Motor neuron (in vitro differentiated cells): ENCODE measurements around the gene PEA15. TPM values are rescaled to one million over a fixed set of nuclear protein-coding genes. Genes with fewer than 3 reads are reported as not detected.

Experiments used
- ATAC-seq, 8 experiments: fragments of 200-7000 bp; cut with Tn5 transposase; replicated peaks in 6 of 8; 2 replicates each; pipeline ENCODE4 v1.8.0; 2021; ENCODE audit warnings: mild to moderate bottlenecking in 8 of 8, moderate library complexity in 8 of 8
- H3K27ac ChIP-seq, 2 donors: fragments of 250-450 bp; sonication (Bioruptor Pico); 2 replicates each; pipeline ENCODE4 v1.9.0; 2021; ENCODE audit warnings: antibody characterized with exemption in 2 of 2, mild to moderate bottlenecking in 2 of 2, moderate library complexity in 1 of 2
- H3K4me1 ChIP-seq, 2 donors: fragments of 250-450 bp; sonication (Bioruptor Pico); replicated peaks in 1 of 2; 2 replicates each; pipeline ENCODE4 v1.6.1; 2021; ENCODE audit warnings: antibody characterized with exemption in 2 of 2, mild to moderate bottlenecking in 2 of 2, moderate library complexity in 1 of 2
- H3K4me3 ChIP-seq, 5 donors: fragments of 250-450 bp; sonication (Bioruptor Pico); 2 replicates each; pipeline ENCODE4 v1.9.0; 2021; ENCODE audit warnings: antibody characterized with exemption in 5 of 5, mild to moderate bottlenecking in 5 of 5, moderate library complexity in 4 of 5
- WGBS, 10 experiments: fragments of 450-650 bp; shearing (Covaris generic); methylation state at CpG; one replicate each; pipeline ENCODE4 v1.0.0; 2022; 5-methylcytosine and 5-hydroxymethylcytosine counted together
- in situ Hi-C, 9 experiments: fragments of 400-800 bp; cut with MboI; loops; one replicate each; pipeline ENCODE4 v1.15.0; 2021; ENCODE audit warnings: low sequenced_read_pairs in 9 of 9, low pct_unique_long_range_greater_than_20kb in 2 of 9; ENCODE audit not compliant: unreplicated experiment in 9 of 9
- total RNA-seq, 8 experiments: library from RNA; unstranded; fragments of 300-600 nt; gene quantifications; 2 replicates each; pipeline versions ENCODE4 v1.2.3 to v1.2.4, GENCODE V29; 2022

Gene PEA15
- total RNA-seq, 8 experiments from 2014 or later: 26.4 to 322 (median 66.3) TPM

DNA sequence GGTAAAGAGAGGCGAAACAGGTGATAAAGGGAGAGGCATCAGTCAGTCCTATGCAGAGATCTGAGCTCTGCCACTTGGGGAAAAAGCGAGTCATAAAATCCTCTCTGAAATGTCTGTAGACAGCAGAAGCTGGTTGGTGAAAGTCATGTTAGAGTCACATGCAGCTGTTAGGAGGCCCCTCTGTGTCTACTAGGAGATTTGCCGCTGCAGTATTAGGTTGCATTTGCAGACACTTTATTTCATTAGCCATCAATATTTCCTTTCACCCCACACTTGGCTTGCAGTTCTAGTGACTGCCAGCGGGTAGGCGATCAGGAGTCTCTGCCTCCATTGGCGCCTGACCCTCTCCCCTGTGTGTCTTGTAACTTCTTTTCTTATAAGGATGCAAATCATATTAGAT is 37.6 kb upstream of the PEA15 start:
- H3K4me3 ChIP-seq: no peak overlapping the region
- 69 to 100% (median 92%) methylated on average over 2 to 6 of the region's 6 CpGs; no CpG with 5 or more reads in 2 of the 10 experiments for WGBS, 10 experiments
- no peak for ATAC-seq
- in situ Hi-C loops: no loop called here
- H3K4me1 ChIP-seq: peaks cover 22 to 31% of the 10 kb centered on the region in 2 donors
- H3K27ac ChIP-seq: no peak overlapping the region

DNA sequence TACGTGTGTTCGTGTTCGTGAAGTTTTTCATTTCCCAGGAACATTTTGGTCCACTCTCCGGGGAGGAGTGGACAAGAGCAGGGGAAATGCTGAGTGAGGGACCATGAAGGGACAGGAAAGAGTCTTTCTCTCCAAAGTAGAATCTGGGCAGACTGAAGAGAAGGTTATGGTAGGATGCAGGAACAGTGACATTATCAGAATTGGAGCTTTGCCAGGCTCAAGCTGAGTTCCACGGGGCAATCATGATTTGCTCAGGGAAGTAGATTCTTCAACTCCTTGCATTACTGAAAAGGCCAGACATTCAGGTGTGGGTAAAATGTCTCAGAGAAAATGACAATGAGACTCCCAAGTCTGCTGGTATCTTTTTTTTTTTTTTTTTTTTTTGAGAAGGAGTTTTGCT is 37.2 kb upstream of the PEA15 start:
- WGBS, 10 experiments: 49 to 100% (median 82%) methylated on average over 2 to 5 of the region's 5 CpGs; no CpG with 5 or more reads in 1 of the 10 experiments
- Histone ChIP-seq H3K4me3 (no peak overlapping the region), H3K27ac (no peak overlapping the region), H3K4me1 (peaks cover 22 to 31% of the 10 kb centered on the region in 2 donors)
- no peak for ATAC-seq
- in situ Hi-C loops: no loop called here

DNA sequence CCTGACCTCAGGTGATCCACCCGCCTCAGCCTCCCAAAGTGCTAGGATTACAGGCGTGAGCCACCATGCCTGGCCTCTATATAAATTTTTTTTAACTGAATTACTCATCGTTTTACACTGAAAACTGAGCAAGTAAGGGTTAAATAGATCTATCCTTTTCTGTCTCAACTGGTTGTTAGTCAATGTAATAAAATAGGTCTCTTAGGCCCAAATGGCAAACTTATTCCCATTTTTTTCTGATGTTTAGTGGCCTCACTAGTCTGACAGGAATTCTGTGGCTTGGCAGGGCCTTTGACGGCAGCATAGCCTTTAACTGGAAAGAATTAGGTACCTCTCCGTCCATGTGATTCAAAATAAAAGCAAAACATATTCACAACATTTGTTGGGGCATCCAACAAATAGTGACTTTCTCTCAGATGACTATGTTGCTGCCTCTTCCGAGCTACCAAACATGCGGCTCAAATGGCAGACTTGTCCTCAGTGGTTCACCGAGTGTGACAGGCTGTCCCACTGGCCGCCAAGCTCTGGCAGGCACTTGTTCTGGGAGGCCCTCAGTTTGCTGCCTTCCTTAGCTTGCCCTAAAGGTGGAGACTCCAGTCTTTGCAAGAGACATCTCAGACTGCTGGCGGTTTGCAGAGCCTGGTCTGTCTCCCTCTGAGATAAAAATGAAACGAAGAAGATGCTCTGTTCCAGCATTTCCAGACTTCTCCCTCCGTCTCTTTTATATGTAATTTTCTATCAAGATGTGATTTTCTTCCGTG is 36.4 kb upstream of the PEA15 start:
- peak in 4 of 8 experiments; percentile 20 to 48 (median 41) for ATAC-seq
- peaks cover 22 to 31% of the 10 kb centered on the region in 2 donors for H3K4me1 ChIP-seq
- WGBS, 10 experiments: 25 to 91% (median 51%) methylated on average over 2 to 13 of the region's 13 CpGs
- in situ Hi-C loops: no loop called here
- no peak overlapping the region for H3K27ac ChIP-seq
- H3K4me3 ChIP-seq: no peak overlapping the region

DNA sequence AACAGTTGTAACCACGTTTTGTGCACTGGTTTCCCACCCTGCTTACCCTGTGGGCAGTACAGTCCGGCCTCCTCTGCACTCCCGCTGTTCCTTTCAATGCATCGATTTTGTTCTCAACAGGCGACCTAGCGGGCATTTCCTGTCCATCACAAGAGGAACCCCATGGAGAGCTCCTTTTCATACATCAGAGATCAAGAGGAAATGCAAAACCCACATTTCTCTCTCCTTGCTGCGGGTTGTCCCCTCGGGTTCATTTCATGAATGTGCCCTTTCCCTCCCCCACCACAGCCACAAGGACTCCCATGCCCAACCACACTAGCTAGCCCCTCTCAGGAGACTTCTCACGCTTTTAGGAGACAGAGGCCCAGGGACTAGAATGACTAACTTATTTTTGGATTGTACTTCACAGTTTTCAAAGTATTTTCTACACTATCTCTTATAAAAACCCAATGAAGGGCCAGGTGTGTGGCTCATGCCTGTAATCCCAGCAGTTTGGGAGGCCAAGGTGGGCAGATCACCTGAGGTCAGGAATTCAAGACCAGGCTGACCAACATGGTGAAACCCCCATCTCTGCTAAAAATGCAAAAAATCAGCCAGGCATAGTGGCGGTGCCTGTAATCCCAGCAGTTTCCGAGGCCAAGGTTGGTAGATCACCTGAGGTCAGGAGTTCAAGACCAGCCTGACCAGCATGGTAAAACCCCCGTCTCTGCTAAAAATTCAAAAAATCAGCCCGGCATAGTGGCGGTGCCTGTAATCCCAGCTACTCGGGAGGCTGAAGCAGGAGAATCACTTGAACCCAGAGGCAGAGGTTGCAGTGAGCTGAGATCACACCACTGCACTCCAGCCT is 35.4 kb upstream of the PEA15 start:
- ATAC-seq: peak in 3 of 8 experiments; percentile 35 to 74 (median 53)
- WGBS, 10 experiments: 0 to 72% (median 42%) methylated on average over 1 to 15 of the region's 15 CpGs
- no peak overlapping the region for H3K27ac ChIP-seq
- H3K4me1 ChIP-seq: peaks cover 22 to 31% of the 10 kb centered on the region in 2 donors
- in situ Hi-C loops: no loop called here
- no peak overlapping the region for H3K4me3 ChIP-seq

DNA sequence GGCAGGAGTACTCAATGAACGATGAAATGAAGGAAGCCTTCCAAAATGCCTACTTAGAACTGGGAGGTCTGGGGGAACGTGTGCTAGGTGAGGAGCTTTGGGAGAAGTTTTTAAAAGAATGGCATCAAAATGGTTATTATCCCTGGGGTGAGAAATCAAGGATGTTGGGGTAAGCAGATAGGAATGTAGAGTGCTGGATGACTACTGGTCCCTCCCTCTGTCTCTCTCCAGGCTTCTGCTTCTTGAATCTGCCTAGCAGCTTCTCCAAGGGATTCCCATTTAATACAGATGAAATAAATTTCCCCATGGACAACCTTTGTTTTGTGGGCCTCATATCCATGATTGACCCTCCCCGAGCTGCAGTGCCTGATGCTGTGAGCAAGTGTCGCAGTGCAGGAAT is 33.8 kb upstream of the PEA15 start:
- ATAC-seq: peak in 1 of 8 experiments; percentile 23
- Histone ChIP-seq H3K4me1 (peaks cover 22 to 33% of the 10 kb centered on the region in 2 donors), H3K4me3 (no peak overlapping the region), H3K27ac (no peak overlapping the region)
- 43 to 100% (median 85%) methylated on average over 1 to 4 of the region's 4 CpGs; no CpG with 5 or more reads in 2 of the 10 experiments for WGBS, 10 experiments
- in situ Hi-C loops: no loop called here

DNA sequence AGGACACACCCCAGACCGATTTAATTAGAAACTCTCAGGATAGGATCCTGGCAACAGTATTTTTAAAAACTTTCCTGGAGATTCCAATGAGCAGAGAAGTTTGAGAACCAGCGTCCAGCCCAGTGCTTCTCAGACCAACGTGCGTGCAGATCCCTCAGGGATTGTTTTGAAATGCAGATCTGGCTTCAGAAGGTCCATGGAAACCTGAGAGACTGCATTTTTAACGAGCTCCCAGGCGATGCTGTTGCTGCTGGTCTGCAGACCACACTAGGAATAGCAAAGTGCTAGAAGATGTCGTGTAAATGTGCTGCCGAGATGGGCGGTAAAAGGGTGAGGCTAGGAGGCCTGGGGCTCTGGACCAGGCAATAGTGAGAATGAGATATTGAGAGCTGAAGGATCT is 33.2 kb upstream of the PEA15 start:
- WGBS, 10 experiments: 8 to 62% (median 21%) methylated on average over 2 to 9 of the region's 9 CpGs
- peaks cover 22 to 33% of the 10 kb centered on the region in 2 donors for H3K4me1 ChIP-seq
- peak; percentile 35 to 93 (median 48) for ATAC-seq
- H3K27ac ChIP-seq: no peak overlapping the region
- in situ Hi-C loops: no loop called here
- no peak overlapping the region for H3K4me3 ChIP-seq

DNA sequence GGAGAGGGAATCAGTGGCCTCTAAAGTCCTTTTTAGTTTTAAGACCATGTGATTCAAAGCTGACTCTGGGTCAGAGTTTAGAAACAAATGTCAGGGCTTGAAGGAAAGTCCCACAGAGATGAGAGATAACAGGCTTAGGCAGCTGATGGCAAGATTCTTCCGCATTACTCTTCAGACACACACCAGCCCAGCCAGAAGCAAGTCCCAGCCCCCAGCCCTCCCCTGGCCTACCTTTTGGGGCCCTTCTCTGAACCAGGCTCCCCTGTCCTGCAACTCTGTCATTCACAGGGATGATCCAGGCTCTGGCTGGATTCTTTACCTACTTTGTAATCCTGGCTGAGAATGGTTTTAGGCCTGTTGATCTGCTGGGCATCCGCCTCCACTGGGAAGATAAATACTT is 28.0 kb upstream of the PEA15 start:
- peaks cover 2 to 4% of the 10 kb centered on the region in 2 donors for H3K4me1 ChIP-seq
- H3K27ac ChIP-seq: no peak overlapping the region
- ATAC-seq: no peak
- WGBS, 10 experiments: 83 to 100% (median 93%) methylated on average over 1 to 2 of the region's 2 CpGs; no CpG with 5 or more reads in 2 of the 10 experiments
- H3K4me3 ChIP-seq: no peak overlapping the region
- in situ Hi-C loops: no loop called here

DNA sequence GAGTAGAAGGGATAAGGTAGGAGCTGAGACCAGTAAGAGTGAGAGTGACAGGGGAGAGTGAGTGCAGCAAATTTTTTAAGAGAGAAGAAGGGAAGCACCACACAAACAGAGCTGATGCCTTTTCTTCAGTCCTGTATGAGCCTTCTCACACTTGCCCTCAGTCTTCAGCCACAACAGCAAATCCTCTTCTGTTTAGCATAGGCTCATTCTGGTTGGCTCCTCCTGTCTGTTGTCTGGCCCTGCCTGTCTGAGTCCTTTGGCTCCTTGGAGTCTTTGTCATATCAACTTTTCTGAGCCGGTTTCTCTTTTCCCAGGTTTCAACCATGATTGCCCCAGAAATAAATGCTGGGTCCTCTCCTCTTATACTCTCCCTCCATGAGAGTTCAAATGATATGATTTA is 27.5 kb upstream of the PEA15 start:
- Histone ChIP-seq H3K27ac (no peak overlapping the region), H3K4me1 (peaks cover 0 to 2% of the 10 kb centered on the region in 2 donors), H3K4me3 (no peak overlapping the region)
- in situ Hi-C loops: no loop called here
- peak in 2 of 8 experiments; percentile 48 to 64 for ATAC-seq
- WGBS, 10 experiments: 60 to 100% (median 83%) methylated on average over 1 of the region's 1 CpG; no CpG with 5 or more reads in 5 of the 10 experiments

DNA sequence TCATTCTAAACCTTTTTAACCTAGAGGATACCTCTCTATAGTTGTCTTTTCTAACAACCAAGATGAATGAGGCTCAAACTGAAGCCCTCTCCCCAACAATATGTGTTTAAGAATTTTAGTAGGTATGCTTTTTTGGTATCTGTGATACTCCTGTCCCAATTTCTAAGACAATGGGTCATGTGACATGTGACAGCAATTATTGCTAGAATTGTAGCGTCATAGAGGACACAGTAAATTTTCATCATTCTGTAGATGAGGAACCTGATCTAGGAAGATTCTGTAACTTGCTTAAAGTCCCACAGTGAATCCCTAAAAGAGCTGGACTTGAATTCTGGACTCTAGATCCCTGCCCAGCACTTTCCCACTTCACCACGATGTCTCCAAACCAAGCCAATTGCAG is 26.5 kb upstream of the PEA15 start:
- H3K27ac ChIP-seq: no peak overlapping the region
- 20 to 100% (median 91%) methylated on average over 1 to 2 of the region's 2 CpGs; no CpG with 5 or more reads in 2 of the 10 experiments for WGBS, 10 experiments
- peaks cover 0 to 2% of the 10 kb centered on the region in 2 donors for H3K4me1 ChIP-seq
- in situ Hi-C loops: no loop called here
- no peak overlapping the region for H3K4me3 ChIP-seq
- no peak for ATAC-seq

DNA sequence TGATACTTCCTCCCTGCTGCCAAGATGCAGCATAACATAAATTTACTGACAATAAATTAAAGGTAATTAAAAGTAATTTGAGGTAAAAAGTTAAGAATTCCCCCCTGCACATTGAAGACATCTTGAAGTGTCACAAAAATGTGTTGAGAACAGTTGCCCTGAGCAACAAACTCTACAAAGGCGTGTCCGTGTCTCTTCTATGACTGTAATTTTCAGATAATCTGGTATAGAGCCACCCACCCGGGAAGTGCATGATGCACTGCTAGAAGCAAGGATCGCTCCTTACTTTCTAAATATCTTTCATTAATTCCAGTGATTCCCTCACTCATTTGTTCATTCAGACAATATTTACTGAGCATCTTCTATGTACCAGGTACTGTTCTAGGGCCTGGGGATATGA is 25.8 kb upstream of the PEA15 start:
- Histone ChIP-seq H3K4me3 (no peak overlapping the region), H3K4me1 (peaks cover 0 to 2% of the 10 kb centered on the region in 2 donors), H3K27ac (no peak overlapping the region)
- WGBS, 10 experiments: 0 to 100% (median 90%) methylated on average over 1 to 4 of the region's 4 CpGs; no CpG with 5 or more reads in 3 of the 10 experiments
- peak in 3 of 8 experiments; percentile 42 to 85 (median 71) for ATAC-seq
- in situ Hi-C loops: no loop called here

DNA sequence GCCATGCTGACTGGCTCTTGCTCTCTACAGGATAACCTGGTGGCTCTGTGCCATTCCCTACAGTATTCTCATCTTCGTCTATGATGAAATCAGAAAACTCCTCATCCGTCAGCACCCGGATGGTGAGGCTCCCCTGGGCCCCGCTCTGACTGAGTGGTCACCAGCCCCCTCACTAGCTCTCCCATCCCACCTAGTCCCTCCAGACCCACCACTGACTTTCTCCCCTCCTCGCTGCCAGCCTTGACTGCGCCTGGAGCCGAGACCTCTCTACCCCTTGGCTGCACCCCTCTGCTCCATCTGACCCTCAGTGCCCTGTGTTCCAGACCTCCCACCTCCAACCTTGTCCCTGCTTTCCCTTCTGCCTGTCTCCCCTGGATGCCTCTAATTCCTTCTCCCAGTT is 18.9 kb upstream of the PEA15 start:
- peaks cover 9 to 12% of the 10 kb centered on the region in 2 donors for H3K4me1 ChIP-seq
- ATAC-seq: no peak
- in situ Hi-C loops: no loop called here
- 80 to 90% (median 87%) methylated on average over 2 to 4 of the region's 7 CpGs; no CpG with 5 or more reads in 6 of the 10 experiments for WGBS, 10 experiments
- H3K27ac ChIP-seq: no peak overlapping the region
- H3K4me3 ChIP-seq: no peak overlapping the region

DNA sequence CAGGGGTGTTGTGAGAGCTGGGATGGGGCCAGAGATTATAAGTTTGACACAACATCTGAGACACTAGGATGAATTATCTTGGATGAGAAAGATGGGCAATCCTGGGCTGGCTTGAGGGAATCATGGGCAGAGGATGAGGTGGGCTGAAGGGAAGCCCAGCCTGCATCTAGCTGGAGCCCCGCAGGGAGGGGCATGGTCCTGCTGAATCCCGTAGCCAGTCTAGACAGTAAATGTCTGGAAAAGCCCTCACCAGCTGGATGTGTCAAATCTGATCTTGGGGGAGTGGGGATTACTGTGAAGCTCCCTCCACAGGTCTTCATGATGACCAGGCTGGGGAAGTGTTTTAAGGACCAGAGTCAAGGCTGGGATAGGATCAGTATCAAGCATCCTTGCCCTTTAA is 18.5 kb upstream of the PEA15 start:
- 73 to 92% (median 75%) methylated on average over 2 of the region's 2 CpGs; no CpG with 5 or more reads in 7 of the 10 experiments for WGBS, 10 experiments
- in situ Hi-C loops: no loop called here
- ATAC-seq: no peak
- no peak overlapping the region for H3K4me3 ChIP-seq
- no peak overlapping the region for H3K27ac ChIP-seq
- peaks cover 9 to 12% of the 10 kb centered on the region in 2 donors for H3K4me1 ChIP-seq

DNA sequence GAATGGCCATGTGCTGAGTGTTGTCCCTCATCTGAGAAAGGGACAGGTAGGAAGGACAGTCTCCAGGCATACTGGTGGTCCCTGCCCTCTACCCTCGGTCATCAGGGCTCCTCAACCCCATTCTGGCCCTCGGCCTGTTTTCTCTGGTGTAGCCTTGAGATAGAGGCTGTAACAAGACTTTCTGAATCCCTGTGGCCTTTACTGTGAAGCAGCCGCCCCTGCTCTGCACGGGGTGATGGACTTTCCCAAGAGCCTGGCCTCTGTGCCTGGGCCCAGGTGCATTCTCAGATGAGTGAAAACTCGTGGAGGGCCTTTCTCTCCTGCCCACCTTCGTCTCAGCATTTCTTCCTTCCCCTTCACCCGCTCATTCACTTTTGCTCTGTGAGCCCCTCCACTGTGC is 17.8 kb upstream of the PEA15 start:
- Histone ChIP-seq H3K27ac (no peak overlapping the region), H3K4me1 (peaks cover 9 to 12% of the 10 kb centered on the region in 2 donors), H3K4me3 (no peak overlapping the region)
- 0 to 93% (median 75%) methylated on average over 1 to 7 of the region's 7 CpGs; no CpG with 5 or more reads in 4 of the 10 experiments for WGBS, 10 experiments
- ATAC-seq: no peak
- in situ Hi-C loops: no loop called here
